ENCODE measurements around the gene STARD3NL.

DNA sequence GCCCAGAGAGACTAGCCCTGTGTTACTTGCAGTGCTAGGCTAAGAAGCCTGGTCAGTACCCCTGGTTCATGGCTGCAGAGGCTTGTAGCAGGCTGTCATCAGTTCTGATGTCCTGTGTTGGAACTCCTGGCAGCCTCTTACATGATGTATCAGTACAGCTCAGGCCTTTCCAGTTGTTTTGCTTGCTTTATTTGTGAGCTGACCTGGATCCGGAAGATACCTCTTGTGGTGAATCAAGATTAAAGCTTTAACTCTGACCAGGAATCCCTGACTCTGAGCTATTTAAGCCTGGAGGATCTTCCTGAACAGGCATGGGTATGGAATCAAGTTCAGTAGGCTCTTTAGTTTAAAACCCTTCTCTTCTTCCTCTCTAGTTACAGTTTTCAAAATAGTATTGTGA, 4.4 kb downstream of the STARD3NL start:
- TF ChIP-seq CEBPB (IDR thresholded peaks at IDR 0.05) (no peak), FOXM1 (IDR thresholded peaks at IDR 0.05; ENCODE audit: borderline replicate concordance, low read depth) (no peak), REST (IDR thresholded peaks at IDR 0.05; ENCODE audit: low read depth) (no peak), YY1 (IDR thresholded peaks at IDR 0.05; ENCODE audit: low read depth) (no peak), CREB1 (IDR thresholded peaks at IDR 0.05; ENCODE audit: low read depth) (no peak), EP300 (IDR thresholded peaks at IDR 0.05; ENCODE audit: borderline replicate concordance) (no peak)
- TF ChIP-seq, protein P1, sequence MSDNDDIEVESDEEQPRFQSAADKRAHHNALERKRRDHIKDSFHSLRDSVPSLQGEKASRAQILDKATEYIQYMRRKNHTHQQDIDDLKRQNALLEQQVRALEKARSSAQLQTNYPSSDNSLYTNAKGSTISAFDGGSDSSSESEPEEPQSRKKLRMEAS (IDR thresholded peaks at IDR 0.05), result no peak

Measured in Ishikawa (cell line).